DND-41 (cell line): ENCODE results near the gene LRRFIP2.

Experiments
- ATAC-seq: fragments of 200-7000 bp; cut with Tn5 transposase; 3 replicates; pipeline ENCODE4 v1.9.1; 2021; ENCODE audit warnings: low read depth; ENCODE audit not compliant: insufficient read depth
- DNase-seq: peaks from one replicate; pipeline ENCODE4 v3.0.0-alpha.2; 2020
- H2AFZ ChIP-seq: 2 replicates; pipeline ENCODE4 v1.6.0; 2012; ENCODE audit warnings: low read depth, low read length
- H3K27ac ChIP-seq: 2 replicates; pipeline ENCODE4 v1.5.1; 2012; ENCODE audit warnings: low read length, inconsistent platforms
- H3K27me3 ChIP-seq: fragments of 200-600 bp; sonication (generic); 2 replicates; pipeline ENCODE4 v1.6.0; 2012; ENCODE audit warnings: low read length, mild to moderate bottlenecking, inconsistent platforms; ENCODE audit not compliant: insufficient read depth, poor library complexity
- H3K36me3 ChIP-seq: 2 replicates; pipeline ENCODE4 v1.5.1; 2012; ENCODE audit warnings: low read length, inconsistent platforms; ENCODE audit not compliant: insufficient read depth
- H3K4me1 ChIP-seq: 2 replicates; pipeline ENCODE4 v1.5.1; 2012; ENCODE audit warnings: mild to moderate bottlenecking, low read length; ENCODE audit not compliant: insufficient read depth
- H3K4me2 ChIP-seq: 2 replicates; pipeline ENCODE4 v1.6.0; 2012; ENCODE audit warnings: mild to moderate bottlenecking, moderate library complexity, low read length, inconsistent platforms; ENCODE audit not compliant: insufficient read depth
- H3K4me3 ChIP-seq, 2 experiments: fragments of 200-600 bp in 1 of 2; shearing (Covaris generic) in 1 of 2; 2 replicates each; pipeline ENCODE4 v1.5.1; 2012 to 2016; ENCODE audit warnings: inconsistent platforms in 2 of 2, low read length in 2 of 2, mild to moderate bottlenecking in 2 of 2, low read depth in 1 of 2, moderate library complexity in 1 of 2
- H3K79me2 ChIP-seq: 2 replicates; pipeline ENCODE4 v1.6.0; 2012; ENCODE audit warnings: low read length, inconsistent platforms; ENCODE audit not compliant: insufficient read depth
- H3K9ac ChIP-seq: 2 replicates; pipeline ENCODE4 v1.6.0; 2012; ENCODE audit warnings: low read depth, mild to moderate bottlenecking, inconsistent platforms, low read length, moderate library complexity
- H3K9me3 ChIP-seq: 2 replicates; pipeline ENCODE4 v1.5.1; 2012; ENCODE audit warnings: low read length, moderate library complexity, mild to moderate bottlenecking, inconsistent platforms; ENCODE audit not compliant: insufficient read depth, severe bottlenecking
- H4K20me1 ChIP-seq: 2 replicates; pipeline ENCODE4 v1.6.0; 2012; ENCODE audit warnings: low read length; ENCODE audit not compliant: insufficient read depth
- EZH2 ChIP-seq: IDR thresholded peaks from 3 replicates; pipeline ENCODE4 v1.6.1; 2012; ENCODE audit warnings: borderline replicate concordance, low read depth, mild to moderate bottlenecking, moderate library complexity, low read length, inconsistent platforms; ENCODE audit not compliant: severe bottlenecking
- TF ChIP-seq, protein P1 (sequence below): IDR thresholded peaks from 2 replicates; pipeline ENCODE4 v1.5.1; 2012; ENCODE audit warnings: borderline replicate concordance, low read length, moderate library complexity, mild to moderate bottlenecking; ENCODE audit not compliant: poor library complexity, severe bottlenecking; ENCODE audit errors: extremely low read depth

LRRFIP2 gene

DNA sequence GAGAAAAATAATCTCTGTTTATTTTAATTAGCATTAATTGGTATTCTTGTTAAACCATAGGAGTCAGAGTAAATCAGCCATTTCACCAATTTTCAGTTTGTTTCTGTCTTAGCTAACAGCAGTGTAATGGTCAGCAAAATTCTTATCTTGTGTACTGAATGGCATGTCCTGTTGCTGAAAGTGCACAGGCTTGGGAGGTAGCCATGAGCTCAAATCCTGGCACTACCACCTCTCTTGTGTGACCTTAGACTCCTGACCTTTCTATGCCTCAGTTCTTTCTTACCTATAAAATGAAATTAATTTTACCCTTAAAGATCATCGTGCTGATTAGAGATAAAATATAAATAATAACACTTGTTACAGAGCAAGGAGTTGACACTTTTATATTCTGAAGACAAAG, 145.3 kb downstream of the LRRFIP2 start:
- TF ChIP-seq, protein P1, sequence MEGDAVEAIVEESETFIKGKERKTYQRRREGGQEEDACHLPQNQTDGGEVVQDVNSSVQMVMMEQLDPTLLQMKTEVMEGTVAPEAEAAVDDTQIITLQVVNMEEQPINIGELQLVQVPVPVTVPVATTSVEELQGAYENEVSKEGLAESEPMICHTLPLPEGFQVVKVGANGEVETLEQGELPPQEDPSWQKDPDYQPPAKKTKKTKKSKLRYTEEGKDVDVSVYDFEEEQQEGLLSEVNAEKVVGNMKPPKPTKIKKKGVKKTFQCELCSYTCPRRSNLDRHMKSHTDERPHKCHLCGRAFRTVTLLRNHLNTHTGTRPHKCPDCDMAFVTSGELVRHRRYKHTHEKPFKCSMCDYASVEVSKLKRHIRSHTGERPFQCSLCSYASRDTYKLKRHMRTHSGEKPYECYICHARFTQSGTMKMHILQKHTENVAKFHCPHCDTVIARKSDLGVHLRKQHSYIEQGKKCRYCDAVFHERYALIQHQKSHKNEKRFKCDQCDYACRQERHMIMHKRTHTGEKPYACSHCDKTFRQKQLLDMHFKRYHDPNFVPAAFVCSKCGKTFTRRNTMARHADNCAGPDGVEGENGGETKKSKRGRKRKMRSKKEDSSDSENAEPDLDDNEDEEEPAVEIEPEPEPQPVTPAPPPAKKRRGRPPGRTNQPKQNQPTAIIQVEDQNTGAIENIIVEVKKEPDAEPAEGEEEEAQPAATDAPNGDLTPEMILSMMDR: no peak
- no peak for TF ChIP-seq EZH2
- Histone ChIP-seq H2AFZ (no peak overlapping the region), H3K9me3 (no peaks in the 10 kb centered on the region), H3K27ac (no peak overlapping the region), H3K9ac (no peak overlapping the region), H3K4me2 (no peak overlapping the region), H3K27me3 (no peaks in the 10 kb centered on the region), H3K36me3 (peaks cover 96% of the 10 kb centered on the region), H3K79me2 (peaks cover 2% of the 10 kb centered on the region; the same call in 1 of the 2 replicates), H3K4me1 (no peaks in the 10 kb centered on the region), H3K4me3 (no peak overlapping the region), H4K20me1 (no peaks in the 10 kb centered on the region)
- no peak for ATAC-seq
- no peak for DNase-seq

DNA sequence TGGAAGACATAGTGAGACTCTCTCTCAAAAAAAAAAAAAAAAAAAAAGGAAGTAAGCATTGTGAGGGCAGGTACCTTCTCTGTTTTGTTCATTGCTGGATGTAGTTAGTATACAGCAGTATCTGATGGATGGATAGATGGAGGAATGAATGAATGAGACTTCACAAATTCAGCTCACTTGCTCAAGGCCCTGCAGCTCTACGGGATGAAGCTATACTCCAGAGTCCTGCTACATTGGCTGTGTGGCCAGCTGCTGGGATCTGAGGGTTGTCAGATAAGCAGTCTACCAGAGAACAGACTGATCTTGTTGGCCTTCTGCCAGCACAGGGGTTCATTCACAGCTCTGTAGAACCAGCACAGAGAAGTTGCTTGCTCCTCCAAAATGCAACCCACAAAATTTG, 146.1 kb downstream of the LRRFIP2 start:
- no peak for TF ChIP-seq EZH2
- TF ChIP-seq, protein P1: no peak
- H3K4me3 ChIP-seq: no peak overlapping the region
- H3K79me2 ChIP-seq: peaks cover 2% of the 10 kb centered on the region; the same call in 1 of the 2 replicates
- H3K9ac ChIP-seq: no peak overlapping the region
- no peak overlapping the region for H3K4me2 ChIP-seq
- no peak overlapping the region for H2AFZ ChIP-seq
- H4K20me1 ChIP-seq: no peaks in the 10 kb centered on the region
- ATAC-seq (no peak), DNase-seq (no peak)
- peaks cover 96% of the 10 kb centered on the region for H3K36me3 ChIP-seq
- H3K27ac ChIP-seq: no peak overlapping the region
- H3K9me3 ChIP-seq: no peaks in the 10 kb centered on the region
- no peaks in the 10 kb centered on the region for H3K4me1 ChIP-seq
- H3K27me3 ChIP-seq: no peaks in the 10 kb centered on the region

DNA sequence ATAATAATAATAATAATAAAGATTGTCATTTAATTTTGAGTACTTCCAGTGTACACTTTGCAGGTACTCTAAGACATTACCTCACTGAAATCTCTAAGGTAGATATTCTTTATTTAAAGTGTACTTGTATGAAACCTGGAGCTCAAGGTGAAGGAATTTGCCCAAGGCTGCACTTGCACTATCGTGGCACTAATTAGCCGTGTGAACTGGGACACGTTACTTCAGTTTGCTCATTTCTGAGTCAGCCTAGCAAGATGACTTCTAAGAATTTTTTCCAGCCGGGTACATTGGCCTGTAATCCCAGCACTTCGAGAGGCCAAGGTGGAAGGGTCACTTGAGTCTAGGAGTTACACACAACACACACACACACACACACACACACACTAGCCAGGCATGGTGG, 147.5 kb downstream of the LRRFIP2 start:
- Histone ChIP-seq H3K36me3 (peaks cover 96% of the 10 kb centered on the region), H3K27me3 (no peaks in the 10 kb centered on the region), H3K79me2 (peaks cover 2% of the 10 kb centered on the region; the same call in 1 of the 2 replicates), H4K20me1 (no peaks in the 10 kb centered on the region), H2AFZ (no peak overlapping the region), H3K27ac (no peak overlapping the region), H3K9me3 (no peaks in the 10 kb centered on the region), H3K4me1 (no peaks in the 10 kb centered on the region), H3K4me3 (no peak overlapping the region), H3K4me2 (no peak overlapping the region), H3K9ac (no peak overlapping the region)
- TF ChIP-seq, protein P1: no peak
- TF ChIP-seq EZH2: no peak
- DNase-seq: no peak
- ATAC-seq: no peak
